GM23338 (cell line): Measurements from ENCODE around the gene DUSP10. TPM values are rescaled to one million over a fixed set of nuclear protein-coding genes. Genes with fewer than 3 reads are reported as not detected.

Experiments used
- ATAC-seq: fragments of 200-7000 bp; cut with Tn5 transposase; 3 replicates; pipeline ENCODE4 v1.9.1; 2020
- DNase-seq: peaks from one replicate; pipeline ENCODE4 v3.0.0-alpha.2; 2015; ENCODE audit warnings: low spot score
- H2AFZ ChIP-seq: fragments of 200-600 bp; sonication (generic); 2 replicates; pipeline ENCODE4 v1.8.0; 2016; ENCODE audit warnings: antibody characterized with exemption, mild to moderate bottlenecking, moderate library complexity
- H3F3A ChIP-seq: fragments of 200-600 bp; sonication (generic); replicated peaks from 2 replicates; pipeline ENCODE4 v1.8.0; 2017; ENCODE audit warnings: antibody characterized with exemption, mixed run types, low read depth
- H3K27ac ChIP-seq: fragments of 200-600 bp; sonication (generic); 2 replicates; pipeline ENCODE4 v1.6.1; 2016; ENCODE audit warnings: low read depth
- H3K27me3 ChIP-seq: fragments of 200-600 bp; sonication (generic); 2 replicates; pipeline ENCODE4 v1.8.0; 2016; ENCODE audit warnings: mild to moderate bottlenecking, mixed run types, moderate library complexity; ENCODE audit not compliant: insufficient read depth
- H3K36me3 ChIP-seq: fragments of 200-600 bp; sonication (generic); 2 replicates; pipeline ENCODE4 v1.8.0; 2016; ENCODE audit warnings: mild to moderate bottlenecking; ENCODE audit not compliant: insufficient read depth
- H3K4me1 ChIP-seq: fragments of 200-600 bp; sonication (generic); 2 replicates; pipeline ENCODE4 v1.8.0; 2016; ENCODE audit warnings: mild to moderate bottlenecking, moderate library complexity; ENCODE audit not compliant: insufficient read depth
- H3K4me2 ChIP-seq: fragments of 200-600 bp; sonication (generic); 2 replicates; pipeline ENCODE4 v1.7.1; 2017; ENCODE audit warnings: mixed run types
- H3K4me3 ChIP-seq: fragments of 200-600 bp; sonication (generic); 2 replicates; pipeline ENCODE4 v1.6.1; 2016; ENCODE audit warnings: mixed run types
- H3K79me2 ChIP-seq: fragments of 200-600 bp; sonication (generic); replicated peaks from 2 replicates; pipeline ENCODE4 v1.8.0; 2017; ENCODE audit warnings: mild to moderate bottlenecking; ENCODE audit not compliant: insufficient read depth
- H3K9me2 ChIP-seq: fragments of 200-600 bp; sonication (generic); 2 replicates; pipeline ENCODE4 v1.8.0; 2017; ENCODE audit not compliant: insufficient read depth
- H4K20me1 ChIP-seq: fragments of 200-600 bp; sonication (generic); replicated peaks from 2 replicates; pipeline ENCODE4 v1.8.0; 2017; ENCODE audit warnings: mild to moderate bottlenecking; ENCODE audit not compliant: insufficient read depth
- H3K27ac Mint-ChIP-seq: 2 replicates; pipeline ENCODE4 v1.8.0; 2020; ENCODE audit warnings: inconsistent platforms, mild to moderate bottlenecking, moderate library complexity, mixed read lengths
- H3K27me3 Mint-ChIP-seq: 3 replicates; pipeline ENCODE4 v1.8.0; 2022; ENCODE audit warnings: low read depth, mild to moderate bottlenecking, moderate library complexity, mixed read lengths, inconsistent platforms; ENCODE audit not compliant: insufficient read depth, poor library complexity
- H3K36me3 Mint-ChIP-seq: 3 replicates; pipeline ENCODE4 v1.8.0; 2021; ENCODE audit warnings: low read depth, mild to moderate bottlenecking, inconsistent platforms, moderate library complexity, mixed read lengths
- H3K4me1 Mint-ChIP-seq: 3 replicates; pipeline ENCODE4 v1.8.0; 2020; ENCODE audit warnings: mild to moderate bottlenecking, inconsistent platforms, mixed read lengths
- H3K4me3 Mint-ChIP-seq: 3 replicates; pipeline ENCODE4 v1.8.0; 2021; ENCODE audit warnings: moderate library complexity, mild to moderate bottlenecking, inconsistent platforms, mixed read lengths
- H3K9me3 Mint-ChIP-seq: 3 replicates; pipeline ENCODE4 v1.8.0; 2020; ENCODE audit warnings: moderate library complexity, mild to moderate bottlenecking, inconsistent platforms, mixed read lengths
- CREB1 ChIP-seq: fragments of 250-450 bp; sonication (Bioruptor Pico); IDR thresholded peaks from 2 replicates; pipeline ENCODE4 v1.5.0; 2020; ENCODE audit warnings: low read depth, mild to moderate bottlenecking, moderate library complexity
- CTCF ChIP-seq, 2 experiments: fragments of 200-600 bp in 1 of 2; sonication (generic) in 1 of 2; conservative IDR thresholded peaks; 2 replicates each; pipeline versions ENCODE4 v1.5.1 to v1.6.1; 2016 to 2017; ENCODE audit warnings: antibody characterized with exemption in 2 of 2, low read depth in 2 of 2, mild to moderate bottlenecking in 2 of 2, moderate library complexity in 1 of 2
- ETS1 ChIP-seq: IDR thresholded peaks from 2 replicates; pipeline ENCODE4 v1.6.1; 2016; ENCODE audit warnings: antibody characterized with exemption
- EZH2 ChIP-seq: fragments of 200-600 bp; sonication (generic); IDR thresholded peaks from one replicate; pipeline ENCODE4 v1.8.0; 2017; ENCODE audit warnings: antibody characterized with exemption, mild to moderate bottlenecking, low read depth; ENCODE audit not compliant: unreplicated experiment
- EZH2phosphoT487 ChIP-seq: fragments of 200-600 bp; sonication (generic); IDR thresholded peaks from one replicate; pipeline ENCODE4 v1.8.1; 2018; ENCODE audit warnings: antibody characterized with exemption; ENCODE audit not compliant: unreplicated experiment
- JUNB ChIP-seq: IDR thresholded peaks from one replicate; pipeline ENCODE4 v1.6.1; 2016; ENCODE audit warnings: antibody characterized with exemption; ENCODE audit not compliant: unreplicated experiment
- NANOG ChIP-seq: IDR thresholded peaks from 2 replicates; pipeline ENCODE4 v1.6.1; 2016; ENCODE audit warnings: antibody characterized with exemption, borderline replicate concordance
- POLR2AphosphoS5 ChIP-seq: IDR thresholded peaks from 2 replicates; pipeline ENCODE4 v1.6.1; 2016; ENCODE audit warnings: antibody characterized with exemption, low read depth
- REST ChIP-seq: IDR thresholded peaks from one replicate; pipeline ENCODE4 v1.6.1; 2018; ENCODE audit warnings: antibody characterized with exemption; ENCODE audit not compliant: unreplicated experiment
- STAT1 ChIP-seq: IDR thresholded peaks from one replicate; pipeline ENCODE4 v1.6.1; 2016; ENCODE audit warnings: antibody characterized with exemption; ENCODE audit not compliant: unreplicated experiment
- ZNF114 ChIP-seq: fragments of 250-450 bp; sonication (Bioruptor Pico); IDR thresholded peaks from 2 replicates; pipeline ENCODE4 v1.5.0; 2020; ENCODE audit warnings: mild to moderate bottlenecking, moderate library complexity
- ZNF331 ChIP-seq: fragments of 250-450 bp; sonication (Bioruptor Pico); IDR thresholded peaks from 2 replicates; pipeline ENCODE4 v1.5.0; 2020; ENCODE audit warnings: low read depth, mild to moderate bottlenecking, moderate library complexity
- ZNF462 ChIP-seq: fragments of 250-450 bp; sonication (Bioruptor Pico); IDR thresholded peaks from 2 replicates; pipeline ENCODE4 v1.5.0; 2020; ENCODE audit warnings: mild to moderate bottlenecking, moderate library complexity
- polyA plus RNA-seq: library from polyadenylated mRNA; unstranded; fragments of >200 nt; fragmentation: Nextera tagmentation; extraction: Ambion mirVana; gene quantifications from 2 replicates; pipeline ENCODE4 v1.2.1, GENCODE V29; 2016
- total RNA-seq: library from RNA; depleted of rRNA; stranded (reverse); fragments of >200 nt; shearing (Covaris generic); gene quantifications from 2 replicates; pipeline ENCODE4 v1.2.3, GENCODE V29; 2014

Gene DUSP10
- total and polyA plus RNA-seq, 2 experiments from 2014 or later: 1.5 to 1.6 TPM

GRCh38 chr1:221655766-221656305 lies 86.1 kb downstream of the DUSP10 start:
- peaks cover 1% of the 10 kb centered on the region for H3K27me3 Mint-ChIP-seq
- no peaks in the 10 kb centered on the region for H3F3A ChIP-seq
- peaks cover 9% of the 10 kb centered on the region; the same call in 1 of the 2 replicates for H3K9me2 ChIP-seq
- H3K79me2 ChIP-seq: no peaks in the 10 kb centered on the region
- no peaks in the 10 kb centered on the region for H3K27me3 ChIP-seq
- no peaks in the 10 kb centered on the region for H3K36me3 Mint-ChIP-seq
- no peak overlapping the region for H3K27ac Mint-ChIP-seq
- no peaks in the 10 kb centered on the region for H3K4me1 Mint-ChIP-seq
- TF ChIP-seq CREB1 (CRISPR knock-in tag) (no peak), EZH2 (no peak), ZNF462 (CRISPR knock-in tag) (no peak), ETS1 (no peak), NANOG (no peak), CTCF (conservative IDR thresholded peaks at IDR 0.05; ENCODE audit: low read depth in 2 of 2) (no peak), STAT1 (no peak), ZNF114 (CRISPR knock-in tag) (no peak), JUNB (no peak), REST (no peak), POLR2AphosphoS5 (no peak), ZNF331 (CRISPR knock-in tag) (no peak), EZH2phosphoT487 (no peak)
- H4K20me1 ChIP-seq: no peaks in the 10 kb centered on the region
- no peaks in the 10 kb centered on the region; the same call in 2 of the 3 replicates for H3K9me3 Mint-ChIP-seq
- no peak overlapping the region for H3K4me3 ChIP-seq
- H3K4me2 ChIP-seq: no peak overlapping the region
- H3K4me3 Mint-ChIP-seq: no peak overlapping the region
- H3K4me1 ChIP-seq: no peaks in the 10 kb centered on the region
- H2AFZ ChIP-seq: peak overlapping the region; percentile 78
- H3K27ac ChIP-seq: no peak overlapping the region
- H3K36me3 ChIP-seq: no peaks in the 10 kb centered on the region
- DNase-seq (no peak), ATAC-seq (no peak)
